LNCAP (cell line): ENCODE measurements around the gene SF1.

ENCODE experiments used
- TF ChIP-seq, protein P1 (sequence below): fragments of 450-650 bp; IDR thresholded peaks from 2 replicates; pipeline ENCODE4 v1.5.1; 2017; ENCODE audit warnings: mild to moderate bottlenecking

The SF1 gene

DNA sequence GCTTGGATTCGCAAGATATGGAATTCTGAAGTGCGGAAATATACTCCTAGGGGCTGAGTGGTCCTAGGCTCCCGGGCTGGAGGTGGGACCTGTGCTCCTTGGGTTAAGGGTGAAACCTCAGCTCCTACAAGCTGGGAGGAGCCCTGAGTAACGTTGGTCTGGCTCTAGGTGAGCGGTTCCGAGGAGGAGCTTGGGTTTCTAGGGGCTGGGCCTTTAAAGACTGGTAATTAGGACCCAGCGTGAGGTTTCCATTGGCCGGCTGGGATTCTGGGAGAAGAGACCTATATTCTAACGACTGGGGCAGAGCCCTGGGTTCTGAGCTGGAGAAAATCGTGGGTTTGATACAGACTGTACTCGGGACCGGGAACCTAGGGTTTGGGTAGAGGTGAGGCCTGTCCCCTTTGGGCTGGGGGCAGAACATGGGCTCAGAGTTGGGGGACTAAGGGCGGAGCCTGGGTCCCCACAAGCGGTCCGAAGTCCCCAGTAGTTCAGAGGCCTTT lies 25.6 kb upstream of the SF1 start:
- TF ChIP-seq, protein P1, sequence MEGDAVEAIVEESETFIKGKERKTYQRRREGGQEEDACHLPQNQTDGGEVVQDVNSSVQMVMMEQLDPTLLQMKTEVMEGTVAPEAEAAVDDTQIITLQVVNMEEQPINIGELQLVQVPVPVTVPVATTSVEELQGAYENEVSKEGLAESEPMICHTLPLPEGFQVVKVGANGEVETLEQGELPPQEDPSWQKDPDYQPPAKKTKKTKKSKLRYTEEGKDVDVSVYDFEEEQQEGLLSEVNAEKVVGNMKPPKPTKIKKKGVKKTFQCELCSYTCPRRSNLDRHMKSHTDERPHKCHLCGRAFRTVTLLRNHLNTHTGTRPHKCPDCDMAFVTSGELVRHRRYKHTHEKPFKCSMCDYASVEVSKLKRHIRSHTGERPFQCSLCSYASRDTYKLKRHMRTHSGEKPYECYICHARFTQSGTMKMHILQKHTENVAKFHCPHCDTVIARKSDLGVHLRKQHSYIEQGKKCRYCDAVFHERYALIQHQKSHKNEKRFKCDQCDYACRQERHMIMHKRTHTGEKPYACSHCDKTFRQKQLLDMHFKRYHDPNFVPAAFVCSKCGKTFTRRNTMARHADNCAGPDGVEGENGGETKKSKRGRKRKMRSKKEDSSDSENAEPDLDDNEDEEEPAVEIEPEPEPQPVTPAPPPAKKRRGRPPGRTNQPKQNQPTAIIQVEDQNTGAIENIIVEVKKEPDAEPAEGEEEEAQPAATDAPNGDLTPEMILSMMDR: no peak

DNA sequence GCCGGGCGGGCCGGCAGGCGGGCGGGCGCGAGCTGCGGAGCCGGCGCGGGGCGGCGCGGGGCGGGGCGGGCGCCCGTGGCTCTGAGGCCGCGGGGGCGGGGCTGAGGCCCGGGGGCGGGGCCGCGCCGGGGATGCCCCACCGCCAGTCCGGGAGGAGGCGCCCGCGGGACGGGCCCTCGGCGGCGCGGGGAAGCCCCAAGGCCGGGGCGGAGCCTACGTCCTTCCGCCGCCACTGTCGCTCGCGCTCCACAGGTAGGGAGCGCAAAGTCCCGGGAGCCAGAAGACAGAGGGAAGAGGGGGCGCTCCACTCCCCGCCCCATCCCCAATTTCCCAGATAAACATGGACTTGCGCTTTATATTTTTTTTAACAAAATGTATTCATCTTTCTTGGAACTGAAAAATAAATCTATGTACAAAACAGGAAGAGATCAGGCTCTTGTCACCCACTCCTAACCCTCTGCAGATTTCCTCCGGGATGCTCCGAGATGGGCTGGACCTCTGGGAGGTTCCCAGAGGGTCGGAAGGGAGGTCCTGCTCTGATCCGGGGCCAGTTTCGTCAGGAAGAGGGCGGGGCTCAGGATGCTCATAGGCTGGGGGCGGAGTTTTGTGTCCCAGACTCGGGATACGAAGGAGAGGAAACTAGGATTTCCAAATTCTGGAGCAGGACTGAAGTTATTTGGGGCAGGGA lies 25.0 kb upstream of the SF1 start, which contains the start of gene MAP4K2:
TSS of gene MAP4K2 (minus strand) at position 57 of the 688 bp plus-strand sequence. CDS start 65 bp downstream, outside the sequence.
- TF ChIP-seq, protein P1: peak; percentile 31; the same call in 1 of the 2 replicates

DNA sequence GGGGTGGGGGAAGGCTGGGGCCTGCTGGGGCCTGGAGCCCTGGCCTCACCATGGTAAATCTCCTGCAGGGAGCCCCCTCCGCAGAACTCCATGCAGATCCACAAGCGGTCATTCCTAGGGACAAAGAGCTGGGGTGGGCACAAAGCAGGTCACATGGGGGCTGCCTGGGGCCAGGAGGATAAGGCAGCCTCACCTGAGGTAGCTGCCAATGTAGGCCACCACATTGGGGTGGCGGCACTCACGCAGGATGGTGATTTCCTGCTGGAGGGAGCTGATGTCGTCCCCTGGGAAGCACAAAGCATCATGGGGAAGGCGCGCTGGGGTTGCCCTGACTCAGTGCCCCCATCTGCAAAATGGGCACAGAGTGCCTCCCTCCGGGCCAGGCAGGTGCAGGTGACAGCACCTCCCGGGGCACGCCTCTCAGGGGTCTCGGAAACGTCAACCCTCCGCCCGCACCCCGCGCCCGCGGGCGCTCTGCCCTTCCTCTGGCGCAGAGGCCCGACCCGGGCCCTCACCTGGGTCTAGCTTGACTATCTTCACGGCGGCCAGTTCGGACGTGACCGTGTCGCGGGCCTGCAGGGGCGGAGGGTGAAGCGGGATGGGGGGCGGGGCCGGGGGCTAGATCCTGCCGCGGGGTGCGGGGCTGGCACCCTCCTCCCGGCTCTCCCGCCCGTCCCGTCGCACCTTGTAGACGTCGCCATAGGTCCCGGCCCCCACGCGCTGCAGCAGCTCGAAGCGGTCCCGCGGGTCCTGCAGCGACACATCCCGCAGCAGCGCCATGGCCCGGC lies 24.2 kb upstream of the SF1 start:
- TF ChIP-seq, protein P1: no peak

DNA sequence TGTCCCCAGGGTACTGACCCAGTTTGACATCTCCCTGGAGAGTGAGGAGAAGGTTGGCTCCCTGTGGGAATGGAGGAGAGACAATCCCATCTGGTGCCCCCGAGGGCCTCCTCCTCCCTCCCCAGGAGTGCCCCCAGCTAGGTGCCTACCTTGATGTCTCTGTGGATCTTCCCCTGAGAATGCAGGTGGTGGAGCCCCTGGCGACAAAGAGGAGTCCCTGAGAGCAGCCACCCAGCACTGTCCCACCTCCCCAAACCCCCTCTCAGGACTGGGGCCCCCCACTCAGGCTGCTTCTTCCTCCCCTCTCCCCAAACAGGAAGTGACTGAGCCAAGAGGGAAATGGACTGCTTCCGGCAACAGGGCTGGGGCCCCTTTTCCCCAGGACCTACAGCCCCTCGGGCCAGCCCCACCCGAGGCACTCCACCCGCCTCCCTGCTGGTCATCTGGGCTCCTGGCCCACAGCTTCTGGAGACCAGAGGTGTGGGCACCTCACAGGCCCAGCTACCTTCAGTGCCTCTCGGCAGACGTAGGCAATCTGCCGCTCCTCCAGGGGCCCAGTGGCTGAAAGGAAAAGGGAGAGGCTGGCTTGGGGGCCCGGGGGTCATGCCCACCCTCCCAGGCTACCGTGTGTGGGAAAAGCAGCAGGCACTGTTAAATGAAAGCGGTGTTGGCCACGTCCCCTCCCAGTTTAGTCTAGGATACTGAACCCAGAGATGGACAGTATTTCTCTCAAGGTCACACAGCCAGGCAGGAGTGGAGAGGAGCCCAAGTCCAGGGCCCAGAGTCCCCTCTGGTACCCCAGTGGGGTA lies 23.4 kb upstream of the SF1 start:
- TF ChIP-seq, protein P1: no peak

DNA sequence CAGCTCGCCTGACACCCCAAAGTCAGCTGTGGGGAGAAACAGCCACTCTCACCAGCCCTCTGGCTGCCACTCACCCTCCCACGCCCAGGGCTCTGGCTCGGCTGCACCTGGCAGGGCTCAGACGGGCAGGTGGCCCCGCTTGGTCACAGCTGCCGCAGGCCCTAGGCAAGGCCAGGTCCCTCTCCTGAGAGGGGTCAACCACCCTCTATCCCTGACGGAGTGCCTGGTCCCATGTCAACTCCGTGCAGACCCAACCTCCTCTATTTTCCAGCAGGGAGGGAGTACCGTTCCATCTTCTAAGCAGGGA lies 22.8 kb upstream of the SF1 start:
- TF ChIP-seq, protein P1: no peak

DNA sequence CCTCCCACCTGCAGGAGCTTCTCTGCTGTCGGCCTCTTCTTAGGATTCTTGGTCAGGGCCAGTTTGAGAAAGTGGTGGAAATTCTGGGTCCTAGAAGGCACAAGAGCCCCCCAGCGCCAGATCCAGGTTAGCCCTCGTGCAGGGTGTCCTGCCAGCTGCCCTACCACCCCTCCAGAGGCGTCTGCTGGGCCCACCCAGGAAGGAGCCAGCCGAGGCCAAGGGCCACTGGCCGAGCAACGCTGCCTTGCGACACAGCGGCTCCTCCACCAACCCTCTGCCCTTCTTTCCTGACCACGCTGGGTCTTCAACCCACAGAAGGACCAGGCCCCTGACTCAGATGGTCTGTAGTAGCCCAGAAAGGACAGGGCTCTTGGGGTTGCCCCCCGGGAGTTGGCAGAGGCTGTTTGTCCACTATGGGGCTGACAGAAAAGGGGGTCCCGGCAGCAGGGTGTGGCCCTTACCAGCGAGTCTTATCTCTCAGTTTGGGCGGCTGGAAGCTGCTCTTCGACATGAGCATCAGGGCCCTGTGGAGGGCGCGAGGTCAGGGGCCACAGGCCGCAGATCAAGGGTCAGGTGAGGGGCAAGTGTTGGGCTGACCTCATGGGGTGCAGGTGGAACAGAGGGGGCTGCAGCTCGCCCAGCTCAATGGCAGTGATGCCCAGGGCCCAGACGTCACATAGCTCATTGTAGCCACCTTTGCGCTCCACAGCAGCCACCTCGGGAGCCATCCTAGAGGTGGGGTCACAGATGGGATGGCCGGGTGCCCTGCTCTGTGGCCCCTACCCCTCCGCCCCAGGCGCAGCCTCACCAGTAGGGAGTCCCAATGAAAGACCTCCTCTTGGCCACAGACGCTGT lies 22.2 kb upstream of the SF1 start:
- TF ChIP-seq, protein P1: no peak
